Astrocyte (in vitro differentiated cells and primary cell): ENCODE measurements around the gene JADE1. TPM values are rescaled to one million over a fixed set of nuclear protein-coding genes. Genes with fewer than 3 reads are reported as not detected.
A peak's percentile ranks its signal among the peaks of the same experiment; 100 is the strongest.

ENCODE experiments used
- DNase-seq: peaks from one replicate; pipeline ENCODE4 v3.0.0-alpha.2; 2010; ENCODE audit warnings: low read depth
- FAIRE-seq: peaks from 2 replicates; lab custom pipeline; 2011; peaks lifted over from hg19 to GRCh38; lab: Jason Lieb, UNC
- H2AFZ ChIP-seq: 2 replicates; pipeline ENCODE4 v1.6.0; 2012; ENCODE audit warnings: low read depth, low read length, inconsistent platforms
- H3K27ac ChIP-seq: 2 replicates; pipeline ENCODE4 v1.5.1; 2011; ENCODE audit warnings: low read depth, low read length, inconsistent platforms
- H3K27me3 ChIP-seq: 2 replicates; pipeline ENCODE4 v1.6.0; 2011; ENCODE audit warnings: low read length, inconsistent platforms; ENCODE audit not compliant: insufficient read depth
- H3K36me3 ChIP-seq: 2 replicates; pipeline ENCODE4 v1.5.1; 2011; ENCODE audit warnings: low read length, inconsistent platforms; ENCODE audit not compliant: insufficient read depth
- H3K4me1 ChIP-seq: 2 replicates; pipeline ENCODE4 v1.5.1; 2011; ENCODE audit warnings: low read length, inconsistent platforms; ENCODE audit not compliant: insufficient read depth
- H3K4me2 ChIP-seq: 2 replicates; pipeline ENCODE4 v1.6.0; 2012; ENCODE audit warnings: low read length, inconsistent platforms
- H3K4me3 ChIP-seq: 2 replicates; pipeline ENCODE4 v1.5.1; 2011; ENCODE audit warnings: low read depth, mild to moderate bottlenecking, low read length, inconsistent platforms; ENCODE audit not compliant: insufficient read depth
- H3K79me2 ChIP-seq: 2 replicates; pipeline ENCODE4 v1.6.0; 2012; ENCODE audit warnings: mild to moderate bottlenecking, low read length, inconsistent platforms; ENCODE audit not compliant: insufficient read depth
- H3K9ac ChIP-seq: 2 replicates; pipeline ENCODE4 v1.6.0; 2012; ENCODE audit warnings: mild to moderate bottlenecking, low read length, inconsistent platforms
- H3K9me3 ChIP-seq: 2 replicates; pipeline ENCODE4 v1.5.1; 2012; ENCODE audit warnings: low read depth, mild to moderate bottlenecking, low read length, inconsistent platforms; ENCODE audit not compliant: insufficient read depth
- H4K20me1 ChIP-seq: 2 replicates; pipeline ENCODE4 v1.6.0; 2012; ENCODE audit warnings: low read length, inconsistent platforms; ENCODE audit not compliant: insufficient read depth
- H3K27ac Mint-ChIP-seq: one replicate; pipeline ENCODE4 v1.8.0; 2021; ENCODE audit warnings: mild to moderate bottlenecking, mixed read lengths; ENCODE audit not compliant: unreplicated experiment
- H3K27me3 Mint-ChIP-seq: one replicate; pipeline ENCODE4 v1.8.0; 2021; ENCODE audit warnings: low read depth, mixed read lengths; ENCODE audit not compliant: unreplicated experiment
- H3K36me3 Mint-ChIP-seq: one replicate; pipeline ENCODE4 v1.8.0; 2021; ENCODE audit warnings: low read depth, mixed read lengths; ENCODE audit not compliant: unreplicated experiment
- H3K4me1 Mint-ChIP-seq: one replicate; pipeline ENCODE4 v1.8.0; 2021; ENCODE audit warnings: low read depth, mixed read lengths; ENCODE audit not compliant: unreplicated experiment
- H3K4me3 Mint-ChIP-seq: one replicate; pipeline ENCODE4 v1.8.0; 2021; ENCODE audit warnings: mild to moderate bottlenecking, moderate library complexity, mixed read lengths; ENCODE audit not compliant: unreplicated experiment
- H3K9me3 Mint-ChIP-seq: one replicate; pipeline ENCODE4 v1.8.0; 2021; ENCODE audit warnings: mild to moderate bottlenecking, mixed read lengths; ENCODE audit not compliant: unreplicated experiment
- EZH2 ChIP-seq: IDR thresholded peaks from 2 replicates; pipeline ENCODE4 v1.6.1; 2012; ENCODE audit warnings: mild to moderate bottlenecking, low read length, inconsistent platforms; ENCODE audit not compliant: insufficient read depth
- total RNA-seq: library from RNA; stranded (reverse); gene quantifications from 2 replicates; pipeline ENCODE4 v1.2.1, GENCODE V29; 2021
- TF ChIP-seq, protein P1 (sequence below): IDR thresholded peaks from 2 replicates; pipeline ENCODE4 v1.5.1; 2011; ENCODE audit warnings: low read depth, mild to moderate bottlenecking, inconsistent platforms, low read length, moderate library complexity; ENCODE audit not compliant: insufficient read depth

JADE1 gene
- total RNA-seq, 1 donor from 2014 or later: 88.3 TPM

DNA sequence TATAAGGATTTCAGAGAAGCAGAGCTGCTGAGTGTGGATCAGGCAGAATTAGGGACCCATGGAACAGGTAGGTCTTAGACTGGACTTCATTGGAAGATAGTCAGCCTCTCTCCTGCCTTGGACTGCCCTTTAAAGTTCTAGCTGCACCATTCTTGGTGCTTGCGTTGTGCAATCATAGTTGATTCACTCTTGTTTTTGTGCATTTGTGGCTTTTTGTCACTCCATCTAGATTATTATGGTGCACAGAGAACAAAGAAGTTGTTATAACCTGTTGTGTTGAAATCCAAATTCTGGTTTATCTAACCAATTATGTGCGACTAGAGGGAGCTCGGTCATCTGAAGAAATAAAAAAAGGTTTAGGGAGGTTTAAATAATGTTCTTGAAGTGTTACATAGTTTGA is 59.3 kb downstream of the JADE1 start:
- Mint-ChIP-seq H3K4me1 (peaks cover 26% of the 10 kb centered on the region), H3K27me3 (no peaks in the 10 kb centered on the region), H3K9me3 (no peaks in the 10 kb centered on the region), H3K36me3 (peaks cover 45% of the 10 kb centered on the region), H3K27ac (no peak overlapping the region), H3K4me3 (no peak overlapping the region)
- FAIRE-seq: peak; percentile 47
- H3K4me1 ChIP-seq: peaks cover 12% of the 10 kb centered on the region
- H3K4me2 ChIP-seq: no peak overlapping the region
- H3K36me3 ChIP-seq: peaks cover 47% of the 10 kb centered on the region
- TF ChIP-seq, protein P1, sequence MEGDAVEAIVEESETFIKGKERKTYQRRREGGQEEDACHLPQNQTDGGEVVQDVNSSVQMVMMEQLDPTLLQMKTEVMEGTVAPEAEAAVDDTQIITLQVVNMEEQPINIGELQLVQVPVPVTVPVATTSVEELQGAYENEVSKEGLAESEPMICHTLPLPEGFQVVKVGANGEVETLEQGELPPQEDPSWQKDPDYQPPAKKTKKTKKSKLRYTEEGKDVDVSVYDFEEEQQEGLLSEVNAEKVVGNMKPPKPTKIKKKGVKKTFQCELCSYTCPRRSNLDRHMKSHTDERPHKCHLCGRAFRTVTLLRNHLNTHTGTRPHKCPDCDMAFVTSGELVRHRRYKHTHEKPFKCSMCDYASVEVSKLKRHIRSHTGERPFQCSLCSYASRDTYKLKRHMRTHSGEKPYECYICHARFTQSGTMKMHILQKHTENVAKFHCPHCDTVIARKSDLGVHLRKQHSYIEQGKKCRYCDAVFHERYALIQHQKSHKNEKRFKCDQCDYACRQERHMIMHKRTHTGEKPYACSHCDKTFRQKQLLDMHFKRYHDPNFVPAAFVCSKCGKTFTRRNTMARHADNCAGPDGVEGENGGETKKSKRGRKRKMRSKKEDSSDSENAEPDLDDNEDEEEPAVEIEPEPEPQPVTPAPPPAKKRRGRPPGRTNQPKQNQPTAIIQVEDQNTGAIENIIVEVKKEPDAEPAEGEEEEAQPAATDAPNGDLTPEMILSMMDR: no peak
- TF ChIP-seq EZH2: no peak
- H4K20me1 ChIP-seq: no peaks in the 10 kb centered on the region
- peak; percentile 24 for DNase-seq
- no peaks in the 10 kb centered on the region for H3K27me3 ChIP-seq
- H3K9me3 ChIP-seq: no peaks in the 10 kb centered on the region
- no peak overlapping the region for H3K27ac ChIP-seq
- H3K4me3 ChIP-seq: no peak overlapping the region
- H3K79me2 ChIP-seq: peaks cover 1% of the 10 kb centered on the region
- no peak overlapping the region for H2AFZ ChIP-seq
- H3K9ac ChIP-seq: no peak overlapping the region

DNA sequence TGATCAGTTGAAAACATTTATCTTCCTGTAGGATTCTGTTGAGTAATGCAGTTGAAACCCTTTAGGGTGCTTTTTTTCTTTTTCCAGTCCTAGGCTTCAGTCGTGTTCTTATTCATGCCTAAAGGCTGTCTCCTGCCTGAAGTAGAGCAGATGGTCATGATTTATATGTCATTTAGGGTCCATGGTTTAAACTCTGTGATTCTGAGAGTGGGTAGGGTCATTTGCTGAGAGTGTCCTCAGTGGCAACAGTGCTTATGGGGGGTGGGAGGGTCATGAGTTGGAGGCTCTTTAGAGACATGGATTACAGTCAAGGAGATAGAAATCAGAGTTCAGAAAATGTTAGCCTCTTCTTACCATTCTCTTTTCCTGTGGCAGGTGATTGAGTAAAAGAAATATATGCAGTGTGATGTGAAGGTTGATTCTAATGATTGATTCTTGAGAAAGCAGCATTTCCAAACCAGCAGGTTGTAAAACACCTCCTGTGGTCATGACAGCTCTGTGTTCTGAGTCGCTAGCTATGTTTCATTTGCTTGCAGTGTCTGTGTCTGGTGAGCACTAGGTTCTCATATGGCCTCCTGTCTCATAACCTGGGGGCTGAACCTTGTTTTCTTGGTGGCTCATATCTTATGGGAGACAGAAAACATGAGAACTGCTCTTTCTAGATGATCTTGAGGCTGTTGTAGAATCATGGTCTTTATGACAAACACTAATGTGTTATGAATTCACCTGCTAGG is 60.4 kb downstream of the JADE1 start:
- peaks cover 45% of the 10 kb centered on the region for H3K36me3 Mint-ChIP-seq
- no peak overlapping the region for H3K9ac ChIP-seq
- H3K9me3 Mint-ChIP-seq: no peaks in the 10 kb centered on the region
- H3K27ac ChIP-seq: no peak overlapping the region
- peaks cover 12% of the 10 kb centered on the region for H3K4me1 ChIP-seq
- no peaks in the 10 kb centered on the region for H3K9me3 ChIP-seq
- H2AFZ ChIP-seq: no peak overlapping the region
- no peaks in the 10 kb centered on the region for H4K20me1 ChIP-seq
- H3K4me3 Mint-ChIP-seq: no peak overlapping the region
- peaks cover 26% of the 10 kb centered on the region for H3K4me1 Mint-ChIP-seq
- TF ChIP-seq, protein P1: no peak
- TF ChIP-seq EZH2: no peak
- H3K27me3 Mint-ChIP-seq: no peaks in the 10 kb centered on the region
- no peaks in the 10 kb centered on the region for H3K79me2 ChIP-seq
- H3K4me3 ChIP-seq: no peak overlapping the region
- H3K27me3 ChIP-seq: no peaks in the 10 kb centered on the region
- FAIRE-seq (no peak), DNase-seq (no peak)
- peaks cover 42% of the 10 kb centered on the region for H3K36me3 ChIP-seq
- no peak overlapping the region for H3K4me2 ChIP-seq
- H3K27ac Mint-ChIP-seq: no peak overlapping the region

DNA sequence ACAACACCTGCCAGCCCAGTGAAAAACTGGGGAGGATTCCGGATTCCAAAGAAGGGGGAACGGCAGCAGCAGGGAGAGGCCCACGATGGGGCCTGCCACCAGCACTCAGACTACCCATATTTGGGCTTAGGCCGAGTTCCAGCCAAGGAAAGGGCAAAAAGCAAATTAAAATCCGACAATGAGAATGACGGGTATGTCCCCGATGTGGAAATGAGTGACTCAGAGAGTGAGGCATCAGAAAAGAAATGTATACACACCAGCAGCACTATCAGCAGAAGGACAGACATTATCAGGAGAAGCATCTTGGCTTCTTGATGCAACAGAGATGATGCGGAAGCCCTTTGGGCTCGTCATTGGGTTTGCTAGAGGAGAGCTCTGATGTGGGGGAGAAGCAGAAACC is 62.4 kb downstream of the JADE1 start:
- peak overlapping the region; percentile 26 for H3K27ac Mint-ChIP-seq
- H2AFZ ChIP-seq: no peak overlapping the region
- no peak overlapping the region for H3K4me3 Mint-ChIP-seq
- H3K4me1 ChIP-seq: peaks cover 12% of the 10 kb centered on the region
- TF ChIP-seq, protein P1: no peak
- no peak for TF ChIP-seq EZH2
- DNase-seq: peak; percentile 88
- FAIRE-seq: peak; percentile 85
- no peak overlapping the region for H3K9ac ChIP-seq
- no peaks in the 10 kb centered on the region for H3K79me2 ChIP-seq
- no peak overlapping the region for H3K4me3 ChIP-seq
- H3K4me1 Mint-ChIP-seq: peaks cover 26% of the 10 kb centered on the region
- peak overlapping the region; percentile 62 for H3K27ac ChIP-seq
- no peaks in the 10 kb centered on the region for H3K9me3 Mint-ChIP-seq
- peaks cover 31% of the 10 kb centered on the region for H3K36me3 ChIP-seq
- H3K9me3 ChIP-seq: no peaks in the 10 kb centered on the region
- H3K27me3 Mint-ChIP-seq: no peaks in the 10 kb centered on the region
- H3K36me3 Mint-ChIP-seq: peaks cover 46% of the 10 kb centered on the region
- H3K4me2 ChIP-seq: peak overlapping the region; percentile 17
- no peaks in the 10 kb centered on the region for H3K27me3 ChIP-seq
- H4K20me1 ChIP-seq: no peaks in the 10 kb centered on the region
